ENCODE measurements around the gene C4orf50.

The C4orf50 gene

DNA sequence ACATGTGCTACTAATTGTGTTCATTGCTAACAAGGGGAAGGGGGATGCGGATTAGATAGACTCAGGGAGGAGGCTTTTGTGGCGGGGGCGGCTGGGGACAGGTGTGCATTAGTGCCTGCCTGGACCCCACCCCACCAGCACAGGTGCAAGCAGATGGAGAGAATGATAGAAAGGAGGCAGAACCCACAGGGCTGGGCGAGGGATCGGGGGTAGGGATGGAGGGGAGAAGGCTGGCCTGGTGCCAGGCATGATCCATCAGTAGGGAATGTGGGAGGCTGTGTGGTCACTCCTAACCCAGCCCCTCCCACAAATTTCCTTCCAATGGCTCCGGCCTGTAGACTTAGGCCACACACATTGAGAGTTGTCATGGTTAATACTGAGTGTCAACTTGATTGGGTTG is 94.9 kb downstream of the C4orf50 start:
- Histone ChIP-seq H3K27me3 (ENCODE audit: insufficient read depth, poor library complexity, severe bottlenecking) (no peaks in the 10 kb centered on the region), H3K27ac (replicated peaks) (no peak overlapping the region), H3K4me3 (replicated peaks; ENCODE audit: insufficient read depth, low read length) (no peak overlapping the region)
- DNase-seq (ENCODE audit: low read depth in 1 of 2, low spot score in 1 of 2): no peak
- TF ChIP-seq, protein P1, sequence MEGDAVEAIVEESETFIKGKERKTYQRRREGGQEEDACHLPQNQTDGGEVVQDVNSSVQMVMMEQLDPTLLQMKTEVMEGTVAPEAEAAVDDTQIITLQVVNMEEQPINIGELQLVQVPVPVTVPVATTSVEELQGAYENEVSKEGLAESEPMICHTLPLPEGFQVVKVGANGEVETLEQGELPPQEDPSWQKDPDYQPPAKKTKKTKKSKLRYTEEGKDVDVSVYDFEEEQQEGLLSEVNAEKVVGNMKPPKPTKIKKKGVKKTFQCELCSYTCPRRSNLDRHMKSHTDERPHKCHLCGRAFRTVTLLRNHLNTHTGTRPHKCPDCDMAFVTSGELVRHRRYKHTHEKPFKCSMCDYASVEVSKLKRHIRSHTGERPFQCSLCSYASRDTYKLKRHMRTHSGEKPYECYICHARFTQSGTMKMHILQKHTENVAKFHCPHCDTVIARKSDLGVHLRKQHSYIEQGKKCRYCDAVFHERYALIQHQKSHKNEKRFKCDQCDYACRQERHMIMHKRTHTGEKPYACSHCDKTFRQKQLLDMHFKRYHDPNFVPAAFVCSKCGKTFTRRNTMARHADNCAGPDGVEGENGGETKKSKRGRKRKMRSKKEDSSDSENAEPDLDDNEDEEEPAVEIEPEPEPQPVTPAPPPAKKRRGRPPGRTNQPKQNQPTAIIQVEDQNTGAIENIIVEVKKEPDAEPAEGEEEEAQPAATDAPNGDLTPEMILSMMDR (IDR thresholded peaks at IDR 0.05; ENCODE audit: insufficient read depth, low read length): no peak
- TF ChIP-seq GABPA (IDR thresholded peaks at IDR 0.05; ENCODE audit: low read depth) (no peak), REST (IDR thresholded peaks at IDR 0.05; ENCODE audit: insufficient replicate concordance, low read depth) (no peak), POLR2AphosphoS5 (IDR thresholded peaks at IDR 0.05; ENCODE audit: low read depth) (no peak)

DNA sequence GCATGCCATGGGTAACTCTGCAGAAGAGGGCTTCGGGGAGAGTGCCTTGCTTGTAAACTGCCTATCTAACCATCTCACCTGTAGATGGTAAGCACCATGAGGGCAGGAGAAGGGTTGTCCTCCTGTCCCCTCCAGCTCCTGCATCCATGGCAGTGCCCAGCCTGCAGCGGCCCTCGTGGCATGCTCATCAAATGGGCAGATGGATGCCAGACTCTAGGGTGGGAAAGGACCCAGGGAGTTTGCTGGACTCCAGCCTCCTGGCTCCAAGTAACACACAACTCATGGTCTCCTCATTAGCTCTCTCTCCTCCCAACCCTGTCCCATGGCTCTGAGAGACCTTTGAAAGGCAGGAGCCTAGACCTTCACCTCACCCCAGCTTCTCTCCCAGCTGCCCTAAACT is 95.7 kb downstream of the C4orf50 start:
- H3K27me3 ChIP-seq (ENCODE audit: insufficient read depth, poor library complexity, severe bottlenecking): no peaks in the 10 kb centered on the region
- no peak for DNase-seq (ENCODE audit: low read depth in 1 of 2, low spot score in 1 of 2)
- TF ChIP-seq, protein P1 (IDR thresholded peaks at IDR 0.05; ENCODE audit: insufficient read depth, low read length): no peak
- TF ChIP-seq SPI1 (IDR thresholded peaks at IDR 0.05; ENCODE audit: borderline replicate concordance, low read depth) (no peak), POLR2AphosphoS5 (IDR thresholded peaks at IDR 0.05; ENCODE audit: low read depth) (no peak), GABPA (IDR thresholded peaks at IDR 0.05; ENCODE audit: low read depth) (no peak), REST (IDR thresholded peaks at IDR 0.05; ENCODE audit: insufficient replicate concordance, low read depth) (no peak)
- H3K27ac ChIP-seq (replicated peaks): no peak overlapping the region
- H3K4me3 ChIP-seq (replicated peaks; ENCODE audit: insufficient read depth, low read length): no peak overlapping the region

GRCh38 chr4:5921981-5922380 is 96.2 kb downstream of the C4orf50 start:
- no peaks in the 10 kb centered on the region for H3K27me3 ChIP-seq (ENCODE audit: insufficient read depth, poor library complexity, severe bottlenecking)
- no peak for DNase-seq (ENCODE audit: low read depth in 1 of 2, low spot score in 1 of 2)
- TF ChIP-seq POLR2AphosphoS5 (IDR thresholded peaks at IDR 0.05; ENCODE audit: low read depth): no peak
- no peak for TF ChIP-seq SPI1 (IDR thresholded peaks at IDR 0.05; ENCODE audit: borderline replicate concordance, low read depth)
- TF ChIP-seq, protein P1 (IDR thresholded peaks at IDR 0.05; ENCODE audit: insufficient read depth, low read length): no peak
- no peak for TF ChIP-seq GABPA (IDR thresholded peaks at IDR 0.05; ENCODE audit: low read depth)
- no peak for TF ChIP-seq REST (IDR thresholded peaks at IDR 0.05; ENCODE audit: insufficient replicate concordance, low read depth)

More at GRCh38 chr4:5921981-5922380, 96.2 kb downstream of the C4orf50 start:
- H3K27ac ChIP-seq (replicated peaks): no peak overlapping the region
- no peak overlapping the region for H3K4me3 ChIP-seq (replicated peaks; ENCODE audit: insufficient read depth, low read length)
